Transverse colon (tissue), 4 donors: ENCODE results near the gene SREBF2. TPM values are rescaled to one million over a fixed set of nuclear protein-coding genes. Genes with fewer than 3 reads are reported as not detected.

Experiments used
- DNase-seq: peaks from one replicate; pipeline ENCODE4 v3.0.0-alpha.2; 2019
- H3K27ac ChIP-seq, 4 donors: fragments of 200-600 bp; sonication (generic); 2 replicates each; pipeline ENCODE4 v1.5.1; 2016 to 2018; ENCODE audit warnings: inconsistent platforms in 4 of 4
- H3K27me3 ChIP-seq: fragments of 200-600 bp; sonication (generic); 2 replicates; pipeline ENCODE4 v1.5.1; 2017; ENCODE audit warnings: inconsistent platforms
- H3K36me3 ChIP-seq, 4 donors: fragments of 200-600 bp; sonication (generic); 2 replicates each; pipeline ENCODE4 v1.5.1; 2017 to 2019; ENCODE audit warnings: inconsistent platforms in 4 of 4
- H3K4me1 ChIP-seq, 4 donors: fragments of 200-600 bp; sonication (generic); 2 replicates each; pipeline ENCODE4 v1.5.1; 2017 to 2020; ENCODE audit warnings: inconsistent platforms in 4 of 4
- H3K4me3 ChIP-seq, 4 donors: fragments of 200-600 bp; sonication (generic); 1 replicate in 1 of 4; 2 replicates in 3 of 4; pipeline versions ENCODE4 v1.5.1 to v1.6.1; 2017 to 2019; ENCODE audit warnings: inconsistent platforms in 4 of 4
- H3K9me3 ChIP-seq, 2 donors: fragments of 200-600 bp; sonication (generic); 2 replicates each; pipeline ENCODE4 v1.5.1; 2017 to 2019; ENCODE audit warnings: inconsistent platforms in 2 of 2
- CTCF ChIP-seq, 5 experiments: fragments of 200-600 bp in 3 of 5; fragments of 450-650 bp in 2 of 5; sonication (generic) in 3 of 5; IDR thresholded peaks; 1 replicate in 2 of 5; 2 replicates in 3 of 5; pipeline ENCODE4 v1.5.1; 2016 to 2017; ENCODE audit warnings: antibody characterized with exemption in 5 of 5, inconsistent platforms in 3 of 5, mild to moderate bottlenecking in 2 of 5, moderate library complexity in 1 of 5
- EP300 ChIP-seq: sonication (generic); formaldehyde crosslinking; IDR thresholded peaks from one replicate; pipeline ENCODE4 v1.6.1; 2017; ENCODE audit warnings: antibody characterized with exemption, low read depth
- POLR2A ChIP-seq: fragments of 450-650 bp; IDR thresholded peaks from one replicate; pipeline ENCODE4 v1.6.1; 2016; ENCODE audit warnings: antibody characterized with exemption, mild to moderate bottlenecking, moderate library complexity
- POLR2AphosphoS5 ChIP-seq, 3 donors: sonication (generic); formaldehyde crosslinking; IDR thresholded peaks; one replicate each; pipeline ENCODE4 v1.6.1; 2016; ENCODE audit warnings: antibody characterized with exemption in 3 of 3
- WGBS, 2 donors: methylation state at CpG; one replicate each; pipeline ENCODE4 v1.1.5; 2018; ENCODE audit warnings: low coverage in 1 of 2; 5-methylcytosine and 5-hydroxymethylcytosine counted together
- in situ Hi-C, 4 donors: fragments of 200-750 bp; cut with MboI; loops; one replicate each; pipeline versions ENCODE4 v1.15.0 to v1.15.1; 2017; ENCODE audit warnings: low sequenced_read_pairs in 3 of 4, low pct_ligation_motif_present in 1 of 4, low pct_unique_long_range_greater_than_20kb in 1 of 4
- intact Hi-C: fragments of 100-400 bp; cut with DNase I; formaldehyde crosslinking; loops from one replicate; pipeline ENCODE4 v1.15.1; 2023; ENCODE audit warnings: low total_unique reads
- total RNA-seq, 4 donors: library from RNA; depleted of rRNA; stranded (reverse); fragments of >200 nt; gene quantifications; one replicate each; pipeline ENCODE4 v1.1.0, GENCODE V29; 2016

SREBF2 gene
- total RNA-seq, 4 donors from 2014 or later = 156 to 252 (median 166) TPM

- TF ChIP-seq CTCF (IDR thresholded peaks at IDR 0.05) (no peak), POLR2AphosphoS5 (IDR thresholded peaks at IDR 0.05) (no peak), POLR2A (no peak), EP300 (no peak)
- no peaks in the 10 kb centered on the region for H3K36me3 ChIP-seq
- peaks cover 0 to 14% (median 12%) of the 10 kb centered on the region in 4 donors for H3K4me1 ChIP-seq
- 72% methylated on average over 8 of the region's 8 CpGs; no CpG with 5 or more reads in 1 of the 2 donors for WGBS, 2 donors
- H3K27me3 ChIP-seq = peaks cover 36% of the 10 kb centered on the region
- no peak overlapping the region for H3K27ac ChIP-seq
- no peak overlapping the region for H3K4me3 ChIP-seq
- DNase-seq = no peak
- in situ Hi-C loops = loop anchor here in 1 of 4 donors (25.0 kb wide), 1 partner anchor 117 kb away; the partner anchor contains the start of gene CCDC134
- no peaks in the 10 kb centered on the region for H3K9me3 ChIP-seq
- intact Hi-C loops = no loop called here
Observed at GRCh38 chr22:41929418-41929810, 96.5 kb downstream of the SREBF2 start.

GRCh38 chr22:41931701-41932269 lies 98.9 kb downstream of the SREBF2 start:
- in situ Hi-C loops (loop anchor here in 1 of 4 donors (25.0 kb wide), 1 partner anchor 119 kb away; the partner anchor contains the start of gene CCDC134), intact Hi-C loops (no loop called here)
- Histone ChIP-seq H3K27me3 (peaks cover 15% of the 10 kb centered on the region), H3K27ac (no peak overlapping the region), H3K4me1 (peaks cover 0 to 2% (median under 1%) of the 10 kb centered on the region in 4 donors), H3K36me3 (no peaks in the 10 kb centered on the region), H3K9me3 (no peaks in the 10 kb centered on the region), H3K4me3 (no peak overlapping the region)
- 69 to 100% methylated on average over 1 to 10 of the region's 10 CpGs for WGBS, 2 donors
- TF ChIP-seq EP300 (no peak), POLR2A (no peak), CTCF (IDR thresholded peaks at IDR 0.05) (no peak), POLR2AphosphoS5 (IDR thresholded peaks at IDR 0.05) (no peak)
- DNase-seq = no peak

GRCh38 chr22:41932353-41932752 lies 99.4 kb downstream of the SREBF2 start:
- in situ Hi-C loops = loop anchor here in 1 of 4 donors (25.0 kb wide), 1 partner anchor 120 kb away; the partner anchor contains the start of gene CCDC134

More at GRCh38 chr22:41932353-41932752, 99.4 kb downstream of the SREBF2 start:
- DNase-seq = no peak
- no peak overlapping the region for H3K27ac ChIP-seq
- no peaks in the 10 kb centered on the region for H3K4me1 ChIP-seq
- H3K9me3 ChIP-seq = no peaks in the 10 kb centered on the region
- H3K36me3 ChIP-seq = no peaks in the 10 kb centered on the region
- TF ChIP-seq CTCF (IDR thresholded peaks at IDR 0.05) (no peak), EP300 (no peak), POLR2AphosphoS5 (IDR thresholded peaks at IDR 0.05) (no peak), POLR2A (no peak)
- 93% methylated on average over 9 of the region's 12 CpGs; no CpG with 5 or more reads in 1 of the 2 donors for WGBS, 2 donors
- H3K4me3 ChIP-seq = no peak overlapping the region
- intact Hi-C loops = no loop called here
- peaks cover 9% of the 10 kb centered on the region for H3K27me3 ChIP-seq
